ENCODE data around the gene FAF2.
"Not testable (repeated sequence)": the region's sequence is repeated elsewhere in the genome, so short reads cannot be mapped to it uniquely, and the experiment has no call there.

The FAF2 gene

GRCh38 chr5:176548967-176549444 lies 100.8 kb downstream of the FAF2 start, which contains the start of gene CDHR2:
CDHR2 (plus strand) TSS chr5:176549342; CDS start chr5:176565353, 16,011 bp downstream.
- DNase-seq: no peak

- no peak for DNase-seq
Observed at GRCh38 chr5:176549871-176550270, 101.7 kb downstream of the FAF2 start.

DNA sequence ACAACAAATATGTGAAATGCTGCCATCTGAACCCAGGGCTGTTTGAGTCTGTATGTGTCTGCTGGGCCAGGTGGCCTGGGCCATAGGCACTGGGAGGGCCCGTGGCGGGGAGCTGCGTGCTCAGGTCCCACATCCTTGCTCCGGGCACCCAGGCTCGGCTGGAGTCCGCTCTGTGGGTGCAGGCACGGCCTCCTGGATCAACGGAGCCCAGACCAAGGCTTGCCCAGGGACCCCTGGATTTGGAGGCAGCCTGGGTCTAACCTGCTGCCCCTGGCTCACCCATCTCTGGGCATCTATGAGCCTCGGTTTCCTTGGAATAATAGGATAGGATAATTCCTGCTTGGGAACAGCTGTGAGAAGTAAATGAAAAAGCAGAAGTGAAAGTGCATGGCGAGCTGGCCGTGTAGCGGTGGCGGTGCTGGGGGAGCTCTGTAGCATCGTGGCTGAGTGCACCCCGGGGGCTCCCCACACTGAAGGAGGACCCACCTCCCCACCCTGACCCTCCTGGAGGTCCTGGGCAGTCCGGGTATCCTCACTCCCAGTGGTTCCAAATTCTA lies 102.2 kb downstream of the FAF2 start:
- DNase-seq: no peak

DNA sequence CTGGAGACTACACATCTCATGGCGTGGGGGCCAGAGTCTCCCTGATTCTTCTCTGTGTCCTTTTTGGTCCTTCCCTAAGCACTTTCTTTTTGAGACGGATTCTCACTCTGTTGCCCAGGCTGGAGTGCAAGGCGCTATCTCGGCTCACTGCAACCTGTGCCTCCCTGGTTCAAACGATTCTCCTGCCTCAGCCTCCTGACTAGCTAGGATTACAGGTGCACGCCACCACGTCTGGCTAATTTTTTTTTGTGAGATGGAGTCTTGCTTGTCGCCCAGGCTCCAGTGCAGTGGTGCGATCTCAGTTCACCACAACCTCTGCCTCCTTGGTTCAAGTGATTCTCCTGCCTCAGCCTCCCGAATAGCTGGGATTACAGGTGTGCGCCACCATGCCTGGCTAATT lies 102.8 kb downstream of the FAF2 start:
- not testable (repeated sequence) for DNase-seq

DNA sequence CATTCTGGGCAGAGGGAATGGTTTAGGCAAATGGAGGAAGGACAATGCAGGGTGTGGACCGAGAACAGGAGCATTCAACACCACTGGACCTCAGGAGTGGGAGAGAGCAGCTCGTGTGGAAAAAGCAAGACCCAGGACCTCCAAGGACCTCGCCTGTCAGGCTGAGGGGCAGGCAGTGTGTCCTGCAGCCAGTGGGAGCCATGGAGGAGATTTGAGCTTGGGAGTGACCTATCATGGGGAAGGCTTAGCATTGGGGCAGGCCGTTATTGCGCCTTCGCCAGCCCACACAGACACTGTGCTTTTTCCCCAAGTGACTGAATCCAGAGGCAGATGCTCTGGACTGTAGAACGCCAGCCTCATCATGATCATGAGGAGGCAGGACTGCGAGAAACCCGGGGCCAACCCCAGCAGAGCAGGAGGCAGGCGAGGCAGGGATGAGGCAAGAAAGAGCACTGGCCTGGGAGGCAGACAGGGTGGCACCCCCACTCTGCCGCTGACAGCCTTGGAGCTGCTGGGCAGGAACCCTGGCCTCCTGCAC lies 104.2 kb downstream of the FAF2 start:
- DNase-seq: no peak

DNA sequence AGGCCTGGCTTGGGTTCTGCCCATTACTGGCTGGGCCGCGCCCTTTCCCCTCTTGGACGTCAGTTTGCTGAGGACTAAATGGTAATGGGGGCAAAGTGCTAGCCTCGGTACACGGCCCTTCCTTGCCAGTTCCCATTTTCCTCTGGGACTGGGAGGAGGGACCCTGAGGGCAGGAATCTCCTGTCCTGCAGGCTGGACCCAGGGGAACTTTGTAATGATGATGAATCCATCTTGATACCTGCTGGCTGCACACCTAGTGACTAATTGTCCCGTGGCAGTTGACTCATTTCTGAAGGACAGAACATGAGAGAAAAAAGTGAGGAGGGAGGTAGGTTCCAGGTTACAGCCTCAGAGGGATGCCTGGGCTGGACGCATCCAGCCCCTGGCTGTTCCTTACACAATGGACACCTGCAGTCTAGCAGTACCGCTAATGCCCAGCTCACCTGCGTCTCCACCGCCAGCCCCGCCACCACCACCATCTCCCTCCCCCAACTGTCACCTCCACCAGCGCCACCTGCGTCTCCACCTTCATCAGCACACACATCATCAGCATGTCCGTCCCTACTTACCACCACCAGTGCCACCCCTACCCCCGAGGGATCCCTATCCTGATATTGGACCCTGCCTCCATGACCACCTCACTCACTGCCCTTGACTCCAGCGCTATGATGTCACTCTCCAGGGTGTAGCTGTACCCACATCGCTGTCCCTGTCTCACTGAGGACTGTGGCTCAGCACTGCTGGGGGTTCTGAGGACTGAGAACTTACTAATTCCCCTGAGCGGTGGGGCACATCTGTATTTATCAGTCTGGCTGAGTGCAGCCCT lies 105.3 kb downstream of the FAF2 start:
- DNase-seq: no peak

DNA sequence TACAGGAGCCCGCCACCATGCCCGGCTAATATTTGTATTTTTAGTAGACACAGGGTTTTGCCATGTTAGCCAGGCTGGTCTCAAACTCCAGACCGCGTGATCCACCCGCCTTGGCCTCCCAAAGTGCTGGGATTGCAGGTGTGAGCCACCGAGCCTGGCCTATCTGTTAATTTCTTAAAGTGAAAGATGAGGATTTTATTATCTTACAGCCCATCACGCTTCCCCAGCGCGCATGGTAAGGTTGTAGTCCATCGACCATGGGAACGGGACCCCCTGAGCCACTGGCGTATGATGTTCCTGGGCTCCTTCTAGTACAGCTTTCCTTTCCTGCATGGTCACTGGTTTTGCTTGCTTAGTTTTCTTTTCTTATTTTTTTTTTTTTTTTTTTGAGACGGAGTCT lies 109.7 kb downstream of the FAF2 start:
- no peak for DNase-seq
